GM18907 (cell line): ENCODE results near the gene COMP.

Experiments
- ATAC-seq: cut with Tn5 transposase; IDR thresholded peaks from one replicate; pipeline ENCODE4 v1.9.1; 2021; ENCODE audit warnings: mild to moderate bottlenecking, moderate library complexity; ENCODE audit not compliant: unreplicated experiment

Gene COMP

DNA sequence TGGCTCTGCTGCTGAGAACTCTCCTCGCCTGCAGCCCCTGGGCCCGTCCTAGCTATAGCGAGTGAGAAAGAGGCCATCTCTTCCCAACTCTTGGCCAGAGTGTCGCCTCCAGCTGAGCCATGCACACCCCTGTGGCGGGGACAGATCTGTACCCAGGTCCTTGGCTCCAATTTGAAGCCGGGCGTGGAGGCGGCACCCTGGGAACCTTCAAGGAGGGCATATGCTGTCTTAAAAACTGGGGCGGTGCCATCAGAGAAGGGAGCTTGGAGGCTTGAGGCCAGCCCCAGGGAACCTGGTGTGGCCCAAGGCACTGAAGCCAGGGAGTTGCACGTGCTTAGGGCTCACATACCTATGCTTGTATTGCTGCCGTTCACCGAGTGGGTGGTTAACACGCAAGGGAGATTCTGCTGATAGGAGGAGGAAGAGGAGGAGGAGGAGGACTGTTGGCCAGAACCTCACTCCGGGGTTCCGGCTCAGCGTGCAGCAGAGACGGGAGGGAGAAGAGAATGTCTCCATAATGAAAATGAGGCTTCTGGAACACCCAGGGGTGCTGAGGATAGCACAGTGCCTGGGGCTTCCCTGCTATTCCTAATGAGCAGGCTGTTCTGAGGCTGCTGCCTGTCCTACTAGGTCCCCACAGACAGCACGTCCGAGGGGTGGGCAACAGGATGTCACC lies 40.7 kb downstream of the COMP start:
- no peak for ATAC-seq

DNA sequence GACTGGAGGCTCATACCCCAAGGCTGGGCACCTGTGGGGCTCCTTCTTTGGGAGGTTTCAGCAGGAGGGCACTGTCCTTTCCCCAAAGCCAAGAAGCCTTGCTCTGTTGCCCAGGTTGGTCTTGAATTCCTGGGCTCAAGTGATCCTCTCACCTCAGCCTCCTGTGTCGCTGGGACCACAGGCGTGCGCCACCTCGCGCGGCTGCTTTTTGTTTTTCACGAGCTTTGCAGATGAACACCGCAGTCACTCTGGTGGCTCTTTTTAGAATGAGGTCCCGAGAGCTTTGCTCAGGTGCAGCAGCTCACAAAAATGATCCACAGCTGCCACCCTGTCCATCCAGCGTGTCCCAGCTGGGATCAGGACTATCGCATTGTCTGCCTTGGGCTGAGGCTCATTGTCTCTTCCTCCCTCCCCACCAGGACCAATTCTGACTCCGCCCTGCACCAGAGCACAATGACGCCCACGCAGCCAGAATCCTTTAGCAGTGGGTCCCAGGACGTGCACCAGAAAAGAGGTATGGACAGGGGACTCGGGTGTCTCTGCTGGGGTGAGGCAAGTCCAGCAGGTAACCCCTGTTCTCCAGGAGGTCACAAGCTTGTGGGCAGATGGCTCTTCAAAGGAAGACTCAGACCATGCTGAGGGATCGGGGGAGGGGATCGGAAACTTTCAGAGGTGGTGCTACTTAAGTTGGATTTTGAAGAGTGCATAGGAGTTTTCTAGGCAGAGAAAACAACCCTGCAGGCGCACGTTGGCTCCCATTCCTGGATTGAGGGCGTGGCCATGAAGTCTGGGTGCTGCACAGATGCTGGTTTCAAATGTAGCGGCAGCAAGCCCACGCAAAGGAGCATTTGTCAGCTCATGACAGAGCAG lies 41.5 kb downstream of the COMP start:
- no peak for ATAC-seq

DNA sequence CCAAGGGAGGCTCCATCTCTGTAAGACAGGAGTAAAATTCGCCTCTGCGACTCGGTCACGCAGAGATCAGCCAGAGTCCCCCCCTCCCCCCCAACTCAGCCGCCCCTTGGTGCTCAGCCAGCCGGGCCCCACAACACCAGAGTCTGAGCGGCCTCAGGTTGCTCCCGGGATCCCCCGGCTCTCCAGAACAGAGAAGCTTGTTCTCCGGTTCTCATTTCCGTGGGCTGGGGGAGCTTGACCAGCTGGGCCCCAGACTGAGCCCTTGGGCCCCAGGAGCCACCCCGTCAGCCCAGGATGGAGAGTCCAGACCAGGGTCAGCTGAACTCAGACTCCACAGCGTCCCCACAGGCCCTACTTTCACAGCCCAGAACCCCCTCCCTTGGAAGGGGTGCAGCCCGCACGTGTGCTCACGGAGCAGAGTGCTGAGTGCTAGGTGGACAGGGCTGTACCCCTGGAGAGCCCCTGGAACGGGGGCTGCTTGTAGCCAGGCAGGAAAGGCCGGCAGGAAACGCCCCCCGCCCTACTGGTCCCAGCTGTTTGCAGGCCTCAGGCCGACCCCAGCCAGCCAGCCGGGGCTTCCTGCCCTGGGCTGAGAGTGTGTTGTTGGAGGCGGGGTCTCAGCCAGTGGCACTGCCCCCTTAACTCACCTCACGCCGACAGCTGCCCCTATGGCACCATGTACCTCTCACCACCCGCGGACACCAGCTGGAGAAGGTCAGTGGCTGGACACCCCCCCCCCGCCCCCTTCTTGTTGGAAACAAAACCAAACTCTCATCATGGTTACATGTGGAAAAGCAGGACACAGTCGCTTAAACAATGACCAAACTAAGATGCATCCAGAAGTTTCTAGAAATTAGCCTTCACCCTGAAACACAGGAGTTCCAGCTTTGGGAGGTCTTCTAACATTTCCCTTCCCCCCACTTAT lies 44.4 kb downstream of the COMP start:
- no peak for ATAC-seq

GRCh38 chr19:18745931-18746330 lies 45.2 kb downstream of the COMP start:
- no peak for ATAC-seq

DNA sequence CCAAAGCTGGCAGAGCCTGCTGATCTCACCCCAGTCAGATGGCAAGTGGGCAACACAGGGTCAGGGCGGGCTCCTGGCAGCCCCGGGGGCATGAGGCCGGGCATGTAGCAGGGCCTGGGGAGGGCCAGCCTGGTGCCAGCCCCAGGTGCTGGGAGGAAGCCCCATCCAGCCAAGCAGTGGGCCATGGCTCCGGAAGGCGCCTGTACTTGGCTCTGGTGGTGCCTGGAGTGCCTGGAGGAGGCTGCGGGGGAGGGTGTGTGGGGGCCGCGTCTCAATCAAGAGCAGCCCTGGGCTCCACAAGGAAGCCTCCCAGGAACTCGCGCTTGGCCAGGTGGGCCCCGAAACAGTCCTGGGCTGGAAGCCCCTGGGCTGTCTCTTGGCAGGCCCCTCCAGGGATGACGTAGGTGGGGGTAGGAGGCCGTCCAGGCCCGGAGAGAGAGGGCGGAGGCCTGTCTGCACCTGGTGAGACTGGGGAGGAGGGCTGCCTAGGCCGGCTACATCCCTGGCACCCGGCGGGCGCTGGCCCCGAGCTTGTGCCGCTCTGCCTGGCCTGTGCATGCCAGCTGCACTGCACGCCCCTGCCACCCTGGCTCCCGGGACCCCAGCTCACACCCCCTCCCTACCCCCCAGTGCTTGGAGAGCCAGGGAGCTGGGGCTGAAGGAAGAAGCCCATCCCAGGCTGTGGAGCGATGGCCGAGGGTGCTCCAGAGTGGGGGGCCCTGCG lies 45.9 kb downstream of the COMP start:
- ATAC-seq, result no peak

GRCh38 chr19:18743784-18744418 lies 47.2 kb downstream of the COMP start:
- ATAC-seq, result no peak

- no peak for ATAC-seq
These were observed 48.0 kb downstream of the COMP start for GRCh38 chr19:18742838-18743783.

DNA sequence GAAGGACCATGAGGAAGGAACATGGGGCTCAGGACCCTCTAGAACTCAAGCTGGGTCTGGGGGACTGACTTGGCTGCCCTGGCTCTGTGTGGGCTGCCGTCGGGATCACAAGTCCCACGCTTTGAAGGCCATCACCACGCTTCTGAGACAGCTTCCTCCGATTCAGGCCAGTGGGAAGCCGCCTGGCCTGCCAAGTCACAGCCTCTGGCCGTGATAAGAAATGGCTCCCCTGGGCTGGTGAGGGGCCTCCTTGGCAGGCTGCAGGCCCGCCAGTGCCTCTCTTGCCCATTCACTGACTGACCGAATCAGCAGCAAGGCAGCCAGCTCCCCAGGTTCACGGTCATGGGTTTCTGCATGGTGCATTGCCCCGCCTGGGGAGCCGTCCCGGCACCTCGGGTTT lies 48.8 kb downstream of the COMP start:
- ATAC-seq, result no peak

GRCh38 chr19:18741124-18742121 lies 49.7 kb downstream of the COMP start:
- no peak for ATAC-seq

GRCh38 chr19:18738961-18739690 lies 52.0 kb downstream of the COMP start:
- no peak for ATAC-seq

DNA sequence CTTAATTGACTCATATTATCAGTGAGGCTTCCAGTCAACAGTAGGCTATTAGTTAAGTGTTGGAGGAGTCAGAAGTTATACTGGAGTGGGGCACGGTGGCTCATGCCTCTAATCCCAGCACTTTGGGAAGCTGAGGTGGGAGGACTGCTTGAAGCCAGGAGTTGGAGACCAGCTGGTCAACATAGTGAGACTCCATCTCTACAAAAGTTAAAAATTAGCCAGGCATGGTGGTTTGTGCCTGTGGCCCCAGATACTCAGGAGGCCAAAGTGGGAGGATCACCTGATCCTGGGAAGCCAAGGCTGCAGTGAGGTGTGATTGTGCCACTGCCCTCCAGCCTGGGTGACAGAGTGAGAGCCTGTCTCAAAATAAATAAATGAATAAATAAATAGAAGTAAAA lies 53.2 kb downstream of the COMP start:
- no peak for ATAC-seq

DNA sequence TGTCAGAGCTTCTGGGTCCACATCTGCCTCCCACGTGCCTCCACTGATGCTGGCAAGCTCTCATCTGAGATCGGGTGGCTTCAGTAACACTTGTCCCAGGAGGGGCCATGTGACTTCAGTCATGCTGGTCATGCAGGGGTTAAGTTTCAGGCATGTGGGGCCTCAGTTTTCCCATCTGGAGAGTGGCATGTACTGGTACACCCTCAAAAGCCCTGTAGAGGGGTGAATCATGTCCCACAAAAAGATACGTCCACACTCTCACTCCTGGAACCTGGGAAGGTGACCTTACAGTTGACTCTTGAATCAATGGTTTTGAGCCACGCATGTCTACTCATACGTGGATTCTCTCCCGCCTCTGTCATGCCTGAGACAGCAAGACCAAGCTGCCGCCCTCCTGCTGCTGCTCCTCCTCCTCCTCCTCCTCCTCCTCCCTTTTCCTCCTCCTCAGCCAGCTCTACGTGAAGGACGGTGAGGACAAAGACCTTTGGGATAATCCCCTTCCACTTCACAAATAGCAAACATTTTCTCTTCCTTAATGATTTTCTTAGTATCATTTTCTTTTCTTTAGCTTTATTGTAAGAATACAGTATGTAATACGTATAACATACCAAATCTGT lies 53.7 kb downstream of the COMP start:
- no peak for ATAC-seq

DNA sequence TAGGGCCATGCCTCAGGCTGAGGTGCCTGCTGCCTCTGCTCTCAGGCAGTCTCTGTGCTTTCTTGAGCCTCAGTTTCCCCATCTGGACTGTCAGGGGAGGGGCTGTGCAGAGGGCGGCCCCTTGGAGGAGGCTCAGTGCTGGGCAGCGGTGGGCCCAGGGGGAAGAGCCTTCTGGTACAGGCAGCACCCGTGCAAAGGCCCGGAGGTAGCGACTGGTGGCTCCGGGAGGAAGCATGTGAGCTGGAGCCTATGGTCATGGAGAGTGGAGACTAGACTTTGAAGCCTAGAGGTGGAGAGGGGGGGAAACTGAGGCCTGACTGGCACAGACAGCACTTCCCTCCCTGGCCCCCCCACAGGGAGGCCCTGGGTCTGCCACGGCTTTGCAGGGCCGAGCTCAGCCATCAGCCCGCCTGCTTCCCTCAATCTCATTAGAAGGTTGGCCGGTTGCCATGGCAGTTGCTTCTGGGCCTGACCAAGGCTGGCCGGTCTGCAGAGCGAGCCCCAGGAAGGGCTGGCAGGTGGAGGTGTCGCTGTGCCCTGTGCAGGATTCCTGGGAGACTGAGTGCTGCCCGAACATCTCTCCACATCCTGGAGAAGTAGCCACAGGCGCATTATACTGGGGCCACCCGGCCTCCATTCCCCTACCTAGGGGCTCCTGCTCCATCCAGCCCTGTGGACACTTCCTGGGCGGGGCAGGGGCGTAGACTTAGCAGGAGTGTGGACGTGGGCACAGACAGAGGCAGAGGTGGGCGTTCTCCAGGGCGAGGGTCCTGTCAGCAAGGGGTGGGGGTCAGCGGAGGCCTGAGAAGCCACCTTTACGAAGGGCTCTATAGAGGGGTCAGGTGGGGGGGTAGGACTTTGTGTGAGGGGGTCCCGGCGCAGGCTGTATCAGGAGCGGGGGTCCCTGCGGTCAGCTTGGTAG lies 54.4 kb downstream of the COMP start:
- no peak for ATAC-seq

- ATAC-seq, result no peak
These were observed 55.4 kb downstream of the COMP start for GRCh38 chr19:18735752-18736151.

- ATAC-seq, result no peak
These were observed 55.8 kb downstream of the COMP start for GRCh38 chr19:18735324-18735723.
